Cerebellar nuclear complex (tissue), 1 donor: Measurements from ENCODE around the gene ADARB2.
A peak's percentile ranks its signal among the peaks of the same experiment; 100 is the strongest.

Experiments used
- DNase-seq, 2 experiments: peaks; one replicate each; lab custom pipeline; 2025; lab: John Stamatoyannopoulos, UW

The ADARB2 gene

DNA sequence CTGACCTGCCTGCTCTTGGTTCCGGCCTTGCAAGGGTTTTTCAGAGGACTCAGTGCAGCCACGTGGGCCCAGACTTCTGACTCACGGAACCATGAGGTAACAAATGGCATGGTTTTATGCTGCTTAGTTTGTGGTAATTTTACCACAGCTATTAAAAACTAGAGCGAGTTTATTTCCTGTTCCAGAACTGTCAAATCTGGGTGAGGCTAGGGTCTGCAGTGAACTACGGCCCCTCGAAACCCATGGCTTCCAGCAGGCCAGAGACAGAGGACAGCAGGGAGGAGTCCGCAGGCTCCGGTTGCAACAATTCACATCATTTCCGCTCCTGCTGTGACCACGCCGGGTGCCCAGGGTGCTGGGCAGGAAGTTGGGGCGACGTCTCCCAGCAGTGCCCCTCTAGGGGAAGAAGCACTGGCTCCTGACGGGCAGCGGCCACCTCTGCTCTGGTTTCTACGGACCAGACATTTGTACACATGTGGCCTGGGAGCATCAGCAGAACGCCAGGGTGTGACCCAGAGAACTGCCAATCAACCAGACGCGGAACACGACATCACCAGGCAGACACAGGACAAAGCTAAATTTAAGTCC lies 74.8 kb downstream of the ADARB2 start:
- DNase-seq, result no peak

DNA sequence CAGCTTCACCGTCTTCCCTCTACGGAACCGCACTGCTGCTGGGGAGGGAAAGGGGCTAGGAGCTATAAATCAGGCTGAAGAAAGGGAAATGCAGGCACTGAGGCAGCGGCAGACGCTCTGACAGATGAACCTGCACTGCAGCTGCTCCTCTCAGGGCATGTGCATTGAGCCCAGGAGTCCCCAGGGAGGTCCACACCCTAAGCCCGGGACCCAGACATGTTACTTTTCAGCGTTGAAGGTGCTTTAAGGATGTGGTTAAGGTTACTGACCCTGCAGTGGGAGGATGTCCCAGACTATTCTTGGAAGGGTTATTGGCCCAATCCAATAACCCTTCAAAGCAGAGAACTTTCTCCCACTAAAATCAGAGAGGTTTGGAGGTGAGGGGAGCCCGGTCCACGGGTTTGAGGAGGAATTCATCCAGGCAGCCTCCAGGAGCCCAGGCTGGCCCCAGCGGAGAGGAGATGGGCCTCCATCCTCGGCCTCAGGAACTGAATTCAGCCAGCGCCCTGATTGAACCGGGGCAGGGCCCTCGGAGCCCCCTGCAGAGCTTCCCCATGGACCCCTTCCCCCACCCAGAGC lies 75.4 kb downstream of the ADARB2 start:
- no peak for DNase-seq

DNA sequence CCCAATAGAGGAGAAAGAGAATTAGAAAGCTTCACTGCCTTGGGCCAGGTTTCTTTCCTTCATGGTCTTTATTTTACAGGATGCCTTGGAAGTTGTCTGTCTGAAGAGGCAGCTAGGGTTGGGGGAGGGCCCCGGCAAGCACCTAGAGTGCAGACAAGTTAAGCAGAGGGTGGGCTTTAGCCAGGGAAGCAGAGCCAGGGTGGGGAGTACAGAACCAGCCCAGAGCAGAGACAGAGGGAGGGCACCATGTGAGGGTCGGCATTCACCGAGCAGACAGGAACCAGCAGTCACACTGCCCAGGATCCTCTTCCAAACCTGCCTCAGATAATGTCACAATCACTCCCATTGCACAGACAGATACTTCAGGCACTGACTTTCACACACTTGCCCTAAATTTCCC lies 75.9 kb downstream of the ADARB2 start:
- DNase-seq, result no peak

DNA sequence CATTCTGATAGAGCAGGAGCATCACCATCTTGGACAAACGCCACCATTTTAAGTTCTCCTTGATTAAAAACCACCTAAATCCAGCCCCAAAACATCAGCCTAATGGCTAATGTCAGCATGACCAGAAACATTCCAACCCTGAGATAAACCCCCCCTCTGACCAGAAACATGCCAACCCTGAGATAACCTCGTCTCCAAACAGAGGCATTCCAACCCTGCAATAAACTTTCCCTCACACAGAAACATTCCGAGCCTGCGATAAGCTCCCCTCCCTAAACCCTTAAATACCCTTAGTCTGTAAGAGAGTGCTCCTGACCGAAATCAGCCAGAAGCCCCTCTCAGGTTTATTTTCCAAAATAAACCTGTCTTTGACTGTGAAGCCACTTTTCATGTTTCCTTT lies 76.5 kb downstream of the ADARB2 start:
- no peak for DNase-seq

DNA sequence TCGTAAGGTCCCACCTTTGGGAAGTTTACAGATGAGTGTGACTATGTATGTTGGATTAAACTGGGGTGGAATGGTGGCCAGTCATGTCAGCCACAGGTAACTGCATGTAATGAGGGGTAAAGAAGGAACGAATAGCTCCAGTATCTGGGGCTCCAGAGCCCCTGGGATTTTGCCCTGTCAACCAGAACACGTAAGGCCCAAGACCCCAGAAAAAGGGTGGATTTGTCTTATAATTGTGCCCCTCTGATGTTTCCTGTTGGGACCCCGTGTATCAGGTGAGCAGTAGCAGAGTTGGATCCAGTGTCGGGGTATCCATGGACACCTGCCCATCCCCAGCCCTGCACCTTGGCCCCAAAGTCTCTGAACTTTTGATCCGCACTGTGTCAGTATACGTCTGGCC lies 76.9 kb downstream of the ADARB2 start:
- no peak for DNase-seq

DNA sequence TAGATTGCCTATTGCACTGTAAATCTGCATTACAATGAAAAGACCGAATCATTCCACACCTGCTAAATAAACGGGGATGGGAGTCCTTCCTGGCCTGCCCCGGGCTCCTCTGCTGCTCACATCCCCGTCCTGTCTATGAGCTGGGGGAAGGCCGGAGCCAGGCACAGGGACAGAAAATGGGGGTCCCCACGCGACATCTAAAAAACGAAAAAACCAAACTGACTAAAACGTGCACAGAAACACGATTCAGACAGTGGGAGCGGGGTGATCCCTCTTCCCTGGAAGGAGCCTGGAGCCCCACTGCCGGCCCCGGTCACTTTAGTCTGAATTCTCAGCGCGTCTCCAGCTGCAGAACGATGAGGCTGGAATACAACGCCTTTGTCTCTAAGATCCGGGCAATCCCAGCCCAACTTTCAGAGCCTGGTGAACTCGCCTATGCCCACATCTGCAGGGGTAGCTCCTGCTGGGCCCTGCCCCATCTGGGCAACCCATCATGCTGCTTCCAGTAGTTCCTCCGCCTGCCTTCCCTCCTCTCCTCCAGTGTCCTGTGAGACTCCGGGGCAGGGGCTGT lies 78.0 kb downstream of the ADARB2 start:
- no peak for DNase-seq

DNA sequence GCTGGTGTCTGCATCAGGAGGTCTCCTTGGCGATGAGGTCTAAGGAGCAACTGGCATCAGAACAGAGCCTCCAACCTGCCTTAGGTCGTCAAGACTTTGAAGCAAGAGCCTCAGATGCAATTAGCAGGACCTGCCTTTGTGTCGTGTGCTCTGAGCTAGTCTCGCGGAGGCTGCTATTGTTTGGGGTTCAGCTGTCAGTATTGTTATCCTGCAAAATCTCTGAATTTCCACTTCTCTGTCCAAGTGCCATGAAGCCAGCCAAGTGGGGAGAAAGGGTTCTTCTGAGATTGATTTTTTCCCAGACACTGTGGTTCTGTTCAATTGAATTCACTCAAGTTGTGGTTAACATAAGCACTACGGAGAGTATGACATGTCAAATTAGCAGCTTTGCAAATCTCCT lies 78.7 kb downstream of the ADARB2 start:
- no peak for DNase-seq

DNA sequence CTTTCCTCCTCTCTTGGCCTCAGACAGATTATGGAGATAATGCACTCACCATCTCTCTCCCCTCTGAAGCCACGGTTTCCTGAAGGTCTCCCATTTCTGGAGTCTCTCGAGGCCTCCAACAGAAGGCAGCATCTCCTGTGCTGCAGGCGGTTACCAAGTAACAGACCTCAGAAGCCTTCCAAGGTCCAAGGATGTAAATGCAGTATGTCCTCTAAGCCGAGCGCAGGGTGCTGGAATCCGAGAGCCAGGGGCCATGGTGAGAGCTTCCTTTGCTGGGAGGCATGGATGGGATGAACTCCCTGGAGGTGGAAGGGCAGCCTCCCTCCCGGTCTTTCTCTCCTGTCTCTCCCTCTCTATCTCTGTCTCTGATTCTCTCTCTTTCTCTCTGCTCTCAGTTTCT lies 79.8 kb downstream of the ADARB2 start:
- no peak for DNase-seq

DNA sequence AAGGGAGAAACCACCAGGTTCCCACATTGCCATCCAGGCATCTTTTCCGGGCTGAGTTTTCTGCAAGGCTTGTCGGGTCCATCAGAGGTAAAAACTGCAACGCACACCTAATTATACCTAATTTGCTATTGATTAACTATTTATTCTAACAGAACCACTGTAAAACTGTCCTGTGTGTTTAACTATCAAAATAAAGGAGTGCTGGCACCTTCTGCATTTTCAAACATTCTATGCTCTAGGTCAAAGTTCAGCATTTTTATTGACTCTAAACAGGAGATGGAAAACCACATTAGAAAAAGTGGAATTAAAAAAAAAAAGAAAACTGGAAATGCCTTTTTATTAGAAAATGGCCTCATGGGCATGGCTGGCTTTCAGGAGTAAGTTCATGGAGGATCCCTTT lies 82.0 kb downstream of the ADARB2 start:
- no peak for DNase-seq

DNA sequence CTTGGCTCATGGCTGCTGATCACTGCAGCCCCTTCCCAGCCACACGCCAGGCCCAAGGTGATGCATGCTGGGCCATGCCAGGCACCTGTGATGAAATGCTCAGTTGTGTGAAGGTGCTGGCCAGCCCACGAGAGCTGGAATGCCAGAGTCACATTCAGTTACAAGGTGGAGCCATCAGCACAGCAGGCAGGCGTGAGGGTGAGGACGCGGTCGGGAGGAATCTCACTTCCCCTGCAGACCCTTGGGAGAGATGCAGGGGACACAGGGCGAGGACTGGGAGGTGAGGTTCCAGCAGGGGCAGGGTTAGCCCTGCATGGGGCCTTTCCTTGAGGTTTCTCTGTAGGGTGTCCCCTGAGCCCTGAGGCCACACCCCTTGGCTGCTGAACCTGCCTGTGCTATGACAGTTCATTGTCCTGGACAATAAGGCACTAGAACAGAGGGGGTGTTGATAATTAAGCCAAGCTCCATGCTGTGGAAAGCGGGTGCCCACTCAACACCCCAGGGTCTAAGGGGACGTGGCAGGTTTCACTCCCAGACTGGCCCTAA lies 82.4 kb downstream of the ADARB2 start:
- DNase-seq, result no peak

DNA sequence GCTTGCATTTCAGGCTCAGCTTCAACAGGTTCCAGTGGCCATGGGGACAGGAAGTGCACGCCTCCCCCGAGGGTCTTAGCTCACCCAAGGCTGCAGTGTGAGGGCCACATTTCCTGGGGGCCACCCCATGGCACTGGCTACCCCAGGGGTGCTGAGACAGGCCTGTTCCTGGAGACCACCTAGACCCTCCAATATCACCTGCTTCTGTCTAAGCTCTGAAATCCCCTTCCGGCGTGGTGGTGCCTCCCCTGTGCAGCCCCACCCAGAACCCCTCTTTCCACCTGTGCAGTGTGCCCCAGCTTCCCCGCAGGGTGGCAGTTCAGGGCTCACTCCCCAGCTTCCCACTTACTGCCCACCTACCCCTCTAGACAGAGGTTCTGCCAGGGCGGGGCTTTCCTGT lies 83.1 kb downstream of the ADARB2 start:
- no peak for DNase-seq

DNA sequence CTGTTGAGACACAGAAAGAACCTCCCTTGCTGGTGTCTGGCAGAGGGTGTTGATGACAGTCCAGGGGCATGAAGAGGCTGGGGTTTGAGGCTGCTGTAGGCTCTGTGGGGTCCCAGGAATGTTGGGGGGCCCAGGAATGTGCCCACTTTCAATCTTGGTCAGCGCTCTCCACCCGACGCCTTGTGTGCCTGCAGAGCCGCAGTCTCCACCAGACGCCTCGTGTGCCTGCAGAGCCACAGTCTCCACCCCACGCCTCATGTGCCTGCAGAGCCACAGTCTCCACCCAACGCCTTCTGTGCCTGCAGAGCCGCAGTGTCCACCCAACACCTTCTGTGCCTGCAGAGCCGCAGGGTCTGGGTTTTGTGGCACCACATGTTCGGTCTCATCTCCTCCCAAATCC lies 84.0 kb downstream of the ADARB2 start:
- no peak for DNase-seq

DNA sequence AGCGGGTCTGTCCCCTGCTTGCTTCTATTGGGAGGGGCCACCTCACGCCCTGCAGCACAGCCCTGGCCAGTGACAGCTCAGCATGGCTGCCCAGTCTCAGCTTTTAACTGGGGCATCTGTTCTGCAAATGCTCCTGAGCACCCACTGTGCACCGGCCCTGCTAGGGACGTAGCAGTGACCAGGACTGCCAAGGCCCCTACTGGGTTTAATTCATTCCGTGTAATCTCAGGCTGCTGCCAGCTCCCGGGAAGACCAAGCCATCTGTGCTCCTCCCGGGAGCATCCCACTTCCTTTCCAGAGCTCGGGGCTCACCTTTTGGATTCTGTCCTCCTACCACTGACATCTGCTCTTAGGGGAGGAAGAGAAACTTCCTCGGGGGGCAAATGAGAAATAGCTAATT lies 85.2 kb downstream of the ADARB2 start:
- peak; percentile 51 to 86 for DNase-seq

DNA sequence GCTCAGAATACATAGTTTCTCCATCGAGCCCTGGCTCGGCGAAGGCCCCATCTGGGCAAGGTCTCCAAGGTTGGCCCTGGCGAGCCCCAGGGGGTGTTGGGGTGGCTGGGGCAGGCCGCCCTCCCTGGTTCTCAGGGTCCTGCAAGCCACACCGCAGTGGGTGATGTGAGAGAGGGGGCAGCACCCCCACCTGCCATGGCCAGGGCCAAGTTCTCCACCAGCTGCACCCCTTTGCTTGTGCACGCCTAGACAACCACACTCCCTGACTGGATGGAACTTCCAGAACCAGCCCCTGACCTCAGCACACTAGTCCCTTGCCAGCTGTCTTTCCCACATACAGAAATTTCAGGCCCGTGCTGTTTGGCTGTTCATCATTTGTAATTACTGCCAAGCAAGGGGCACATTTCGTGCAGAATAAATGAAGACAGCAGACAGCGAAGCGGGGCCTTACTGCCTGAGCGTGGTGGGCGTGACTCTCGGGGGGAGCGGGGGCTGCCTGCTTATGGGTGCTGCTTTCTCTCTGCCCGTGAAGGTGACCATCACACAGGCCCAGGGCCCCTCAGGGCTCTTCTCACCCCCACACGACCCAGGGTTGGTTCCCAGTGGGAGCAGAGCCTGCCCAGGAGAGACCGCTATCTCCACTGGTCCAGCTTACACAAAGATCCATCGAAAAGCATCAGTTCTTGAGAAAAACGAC lies 85.9 kb downstream of the ADARB2 start:
- DNase-seq, result no peak

DNA sequence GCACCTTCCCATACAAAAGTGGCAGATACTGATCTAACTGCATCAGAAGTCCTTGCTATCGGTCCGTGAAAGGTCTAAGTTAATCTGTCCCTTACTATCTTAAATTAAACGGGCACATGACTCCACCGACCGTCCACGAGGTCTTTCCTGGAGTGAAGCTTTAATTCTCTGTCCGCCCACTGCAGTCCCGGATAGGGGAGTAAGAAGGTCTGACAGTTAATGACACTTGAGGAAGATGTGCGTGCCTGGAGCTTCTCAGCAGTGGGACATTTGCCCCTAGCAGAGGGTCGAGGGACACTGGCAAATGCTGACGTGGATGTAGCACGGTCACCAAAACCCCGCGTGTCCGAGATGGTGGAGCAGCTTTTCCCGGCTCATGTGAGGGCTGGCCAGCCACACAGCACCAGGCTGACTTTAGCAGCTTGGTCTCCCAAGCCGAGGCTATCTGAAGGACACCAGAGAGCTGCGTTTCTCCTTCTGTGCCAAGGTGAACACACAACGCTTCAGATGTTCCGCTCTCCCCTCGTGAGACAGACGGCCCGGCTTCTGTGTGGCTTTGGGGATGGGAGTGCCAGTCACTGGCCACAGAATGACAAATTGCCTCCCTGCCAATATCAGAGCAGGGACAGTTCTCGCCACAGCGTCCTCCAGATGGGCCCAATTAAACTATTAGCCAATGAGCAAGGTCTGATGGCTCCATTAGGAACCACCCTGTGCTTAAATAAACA lies 86.6 kb downstream of the ADARB2 start:
- peak in 1 of 2 experiments; percentile 79 for DNase-seq

DNA sequence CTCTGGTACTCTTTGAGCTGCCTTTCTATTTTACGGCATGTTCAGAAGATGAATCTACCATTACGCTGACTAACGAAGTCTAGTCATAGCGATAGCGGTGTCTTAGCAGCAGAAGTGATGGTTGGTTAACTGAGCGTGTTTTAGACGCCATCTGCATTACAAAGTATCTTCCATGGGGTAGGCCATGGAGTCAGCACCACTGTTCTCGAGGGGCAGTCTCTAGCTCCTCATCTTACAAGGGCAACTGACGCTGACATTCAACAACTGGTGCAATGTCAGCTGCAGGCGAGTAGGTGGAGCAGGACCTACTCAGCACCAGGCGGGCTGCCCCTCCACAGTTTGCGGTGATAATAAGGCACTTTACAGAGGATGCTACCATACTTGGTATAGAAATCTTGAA lies 88.7 kb downstream of the ADARB2 start:
- DNase-seq, result no peak

DNA sequence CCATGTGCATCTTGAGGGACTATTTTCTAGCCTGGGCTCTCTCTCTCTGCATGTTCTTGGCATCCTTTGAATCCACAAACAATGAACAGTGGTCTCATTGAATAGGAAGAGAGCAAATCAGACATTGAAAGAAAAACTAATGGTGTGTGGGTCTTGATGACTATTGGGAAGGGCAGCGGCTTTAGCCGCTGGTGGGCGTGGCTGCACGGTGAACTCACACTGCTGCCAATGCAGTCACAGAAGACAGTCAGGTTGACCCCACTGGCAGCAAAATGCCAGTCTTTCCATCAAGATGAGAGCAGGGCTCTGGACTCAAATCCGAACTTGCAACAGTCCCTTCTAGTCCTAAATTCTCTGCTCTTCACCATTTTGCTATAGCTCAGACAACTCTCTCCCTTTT lies 91.0 kb downstream of the ADARB2 start:
- DNase-seq, result no peak

DNA sequence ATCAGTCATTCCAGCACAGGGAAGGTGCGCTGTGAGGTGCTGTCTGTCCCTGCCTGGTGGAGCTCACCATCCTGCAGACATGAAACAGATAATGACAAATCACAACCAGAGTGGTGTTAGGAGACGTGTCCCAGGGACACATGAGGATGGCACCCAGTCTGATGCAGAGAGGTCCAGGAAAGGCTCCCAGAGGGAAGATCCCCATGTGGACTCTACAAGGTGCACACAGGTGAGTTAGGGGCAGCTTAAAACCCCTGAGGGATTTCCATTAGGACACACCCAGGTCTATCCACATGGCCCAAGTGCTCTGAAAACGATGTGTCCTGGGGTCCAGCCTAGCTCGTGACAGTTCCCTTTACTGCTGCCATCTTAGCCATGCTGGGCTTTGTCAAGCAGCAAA lies 91.4 kb downstream of the ADARB2 start:
- DNase-seq, result no peak

DNA sequence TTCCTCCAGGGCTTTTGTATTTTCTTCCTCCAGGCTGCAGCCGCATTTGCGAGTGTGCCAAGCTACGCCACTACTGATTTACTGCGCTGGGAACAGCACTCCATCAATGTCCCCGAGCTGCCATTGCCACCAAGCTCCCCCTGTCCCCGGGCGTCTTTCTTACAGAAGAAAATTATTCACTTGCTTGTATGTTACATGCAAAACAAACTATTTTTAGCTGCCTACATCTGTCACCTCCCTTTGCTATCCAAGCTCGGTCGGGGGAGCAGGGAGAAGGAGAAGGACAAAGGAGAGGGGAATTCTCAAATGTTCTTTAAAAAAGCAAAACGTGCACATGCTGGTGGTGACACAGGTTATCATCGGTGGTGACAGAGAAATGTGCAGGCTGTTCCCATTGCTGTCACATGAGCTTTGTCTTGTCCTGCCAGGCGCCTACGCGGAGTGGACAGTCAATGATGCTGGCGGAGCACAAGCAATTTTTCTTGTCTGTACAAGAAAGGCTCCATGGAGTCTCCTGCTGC lies 93.1 kb downstream of the ADARB2 start:
- DNase-seq, result no peak

DNA sequence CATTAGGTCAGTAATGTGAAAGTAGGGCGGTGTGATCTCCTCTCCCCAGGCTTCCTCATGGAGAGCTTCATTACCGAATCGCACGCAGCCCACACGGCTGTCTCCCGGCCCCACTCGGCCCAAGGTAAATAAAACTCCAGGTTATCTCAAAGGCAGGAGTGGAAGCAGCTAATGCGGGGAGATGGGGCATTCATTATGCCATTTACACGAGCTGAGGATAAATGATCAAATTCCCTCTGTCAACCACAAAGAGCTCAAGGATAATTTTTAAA lies 93.5 kb downstream of the ADARB2 start:
- DNase-seq, result no peak

DNA sequence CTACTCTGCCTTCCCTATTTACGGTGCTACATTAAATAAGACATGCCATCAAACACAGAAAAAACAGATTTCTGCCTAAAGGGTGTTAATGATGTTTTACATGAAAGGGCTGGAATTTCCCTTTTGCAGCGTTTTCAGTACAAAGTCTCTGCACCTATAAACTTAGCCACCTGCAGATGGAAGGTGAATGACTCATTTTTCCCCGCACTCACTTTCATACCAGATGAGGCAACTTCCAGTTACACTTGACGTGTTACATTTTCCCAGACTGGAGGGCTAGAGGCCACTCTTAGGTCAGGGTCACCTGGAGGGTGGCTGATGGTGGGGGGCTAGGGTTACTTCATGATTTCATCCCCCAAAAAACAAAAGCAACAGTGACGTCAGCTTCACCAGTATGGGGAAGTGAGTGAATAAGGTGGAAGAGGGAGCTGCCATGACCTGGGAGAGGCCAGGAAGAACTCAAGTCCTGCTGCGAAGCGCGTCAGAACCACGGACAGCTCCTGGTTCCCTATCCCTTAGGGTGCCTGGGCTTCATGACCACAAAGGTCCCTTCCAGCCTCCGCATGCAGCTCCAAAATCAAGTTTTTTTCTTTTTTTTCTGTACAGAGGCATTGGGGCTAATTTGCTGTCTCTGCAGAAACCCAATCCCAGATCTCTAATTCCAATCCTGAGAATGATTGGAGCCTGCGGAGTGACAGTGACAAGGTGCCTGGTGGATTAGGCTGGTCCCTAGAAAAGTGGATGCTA lies 94.0 kb downstream of the ADARB2 start:
- no peak for DNase-seq
